Loucy (cell line): Measurements from ENCODE around the gene SLC33A1.

Experiments
- H2AFZ ChIP-seq: fragments of 200-600 bp; sonication (generic); 2 replicates; pipeline ENCODE4 v1.6.0; 2016; ENCODE audit warnings: antibody characterized with exemption, mild to moderate bottlenecking, low read length, moderate library complexity
- H3F3A ChIP-seq: fragments of 200-600 bp; 2 replicates; pipeline ENCODE4 v1.6.0; 2016; ENCODE audit warnings: antibody characterized with exemption, low read depth, mild to moderate bottlenecking
- H3K27me3 ChIP-seq: fragments of 200-600 bp; sonication (generic); 2 replicates; pipeline ENCODE4 v1.6.1; 2014; ENCODE audit warnings: low read length, mild to moderate bottlenecking; ENCODE audit not compliant: insufficient read depth, poor library complexity, severe bottlenecking
- H3K36me3 ChIP-seq: fragments of 200-600 bp; sonication (generic); 2 replicates; pipeline ENCODE4 v1.6.1; 2016; ENCODE audit warnings: low read length; ENCODE audit not compliant: insufficient read depth
- H3K4me1 ChIP-seq: fragments of 200-600 bp; sonication (generic); 2 replicates; pipeline ENCODE4 v1.5.1; 2014; ENCODE audit warnings: low read length, mild to moderate bottlenecking; ENCODE audit not compliant: insufficient read depth, poor library complexity, severe bottlenecking
- H3K4me2 ChIP-seq: fragments of 200-600 bp; sonication (generic); 2 replicates; pipeline ENCODE4 v1.6.0; 2014; ENCODE audit warnings: antibody characterized with exemption, low read length, low read depth, mild to moderate bottlenecking; ENCODE audit not compliant: poor library complexity, severe bottlenecking
- H3K4me3 ChIP-seq: fragments of 200-600 bp; sonication (generic); 2 replicates; pipeline ENCODE4 v1.5.1; 2014; ENCODE audit warnings: low read length, mild to moderate bottlenecking, mixed read lengths; ENCODE audit not compliant: poor library complexity, severe bottlenecking
- H3K79me2 ChIP-seq: fragments of 200-600 bp; sonication (generic); 2 replicates; pipeline ENCODE4 v1.6.1; 2014; ENCODE audit warnings: low read length; ENCODE audit not compliant: insufficient read depth
- H3K9ac ChIP-seq: fragments of 200-600 bp; sonication (generic); 2 replicates; pipeline ENCODE4 v1.6.0; 2014; ENCODE audit warnings: mild to moderate bottlenecking, low read depth, low read length, moderate library complexity; ENCODE audit not compliant: poor library complexity, severe bottlenecking
- H3K9me2 ChIP-seq: fragments of 200-600 bp; sonication (generic); replicated peaks from 2 replicates; pipeline ENCODE4 v1.6.1; 2016; ENCODE audit warnings: low read depth, low read length, mixed read lengths
- H3K9me3 ChIP-seq: fragments of 200-600 bp; sonication (generic); 2 replicates; pipeline ENCODE4 v1.6.1; 2014; ENCODE audit warnings: mild to moderate bottlenecking, antibody characterized with exemption, low read length, low read depth; ENCODE audit not compliant: insufficient read depth
- H4K20me1 ChIP-seq: fragments of 200-600 bp; sonication (generic); 2 replicates; pipeline ENCODE4 v1.6.0; 2014; ENCODE audit warnings: antibody characterized with exemption, low read length, mild to moderate bottlenecking; ENCODE audit not compliant: insufficient read depth, poor library complexity, severe bottlenecking
- CTCF ChIP-seq: fragments of 200-600 bp; sonication (generic); conservative IDR thresholded peaks from 2 replicates; pipeline ENCODE4 v1.5.1; 2014; ENCODE audit warnings: mild to moderate bottlenecking, antibody characterized with exemption, low read length
- EZH2phosphoT487 ChIP-seq: fragments of 200-600 bp; IDR thresholded peaks from 2 replicates; pipeline ENCODE4 v1.6.1; 2018; ENCODE audit warnings: antibody characterized with exemption, mild to moderate bottlenecking, moderate library complexity, borderline replicate concordance

SLC33A1 gene

GRCh38 chr3:155871746-155872158, 17.5 kb upstream of the SLC33A1 start:
- H3K36me3 ChIP-seq: no peaks in the 10 kb centered on the region
- peaks cover 44% of the 10 kb centered on the region for H3K4me1 ChIP-seq
- H3F3A ChIP-seq: no peaks in the 10 kb centered on the region
- no peaks in the 10 kb centered on the region for H3K9me2 ChIP-seq
- TF ChIP-seq CTCF: no peak
- H3K4me3 ChIP-seq: peak overlapping the region; percentile 94
- peaks cover 63% of the 10 kb centered on the region for H3K79me2 ChIP-seq
- H3K27me3 ChIP-seq: peaks cover 8% of the 10 kb centered on the region
- peak overlapping the region; percentile 88 for H3K4me2 ChIP-seq
- H3K9me3 ChIP-seq: no peaks in the 10 kb centered on the region
- H2AFZ ChIP-seq: peak overlapping the region; percentile 90; the same call in 1 of the 2 replicates
- peaks cover 60% of the 10 kb centered on the region for H4K20me1 ChIP-seq
- peak overlapping the region; percentile 99 for H3K9ac ChIP-seq

- Histone ChIP-seq H3K27me3 (peaks cover 8% of the 10 kb centered on the region), H4K20me1 (peaks cover 54% of the 10 kb centered on the region), H3K9ac (peak overlapping the region; percentile 99), H3K4me2 (peak overlapping the region; percentile 88), H3K4me1 (peaks cover 41% of the 10 kb centered on the region), H3K4me3 (peak overlapping the region; percentile 94), H3F3A (no peaks in the 10 kb centered on the region), H3K36me3 (no peaks in the 10 kb centered on the region), H3K9me2 (no peaks in the 10 kb centered on the region), H2AFZ (peak overlapping the region; percentile 90), H3K9me3 (no peaks in the 10 kb centered on the region), H3K79me2 (peaks cover 57% of the 10 kb centered on the region)
- no peak for TF ChIP-seq CTCF
- TF ChIP-seq EZH2phosphoT487: no peak
These were observed 16.9 kb upstream of the SLC33A1 start for GRCh38 chr3:155870945-155871745.

GRCh38 chr3:155870133-155870944, 16.1 kb upstream of the SLC33A1 start, which contains the start of gene GMPS:
Gene GMPS (plus strand): TSS chr3:155870650. CDS start chr3:155870871, 221 bp downstream.
- TF ChIP-seq CTCF: peak; percentile 13; the same call in 1 of the 2 replicates
- TF ChIP-seq EZH2phosphoT487: no peak
- peak within 1 kb of the TSS; percentile 95 for H3K4me2 ChIP-seq
- H3K27me3 ChIP-seq: peaks cover 8% of the 10 kb centered on the region
- peaks cover 33% of the 10 kb centered on the region for H3K4me1 ChIP-seq
- no peaks in the 10 kb centered on the region for H3K9me2 ChIP-seq
- no peaks in the 10 kb centered on the region for H3F3A ChIP-seq
- peaks cover 48% of the 10 kb centered on the region for H3K79me2 ChIP-seq
- no peaks in the 10 kb centered on the region for H3K36me3 ChIP-seq
- no peaks in the 10 kb centered on the region for H3K9me3 ChIP-seq
- H4K20me1 ChIP-seq: peaks cover 45% of the 10 kb centered on the region
- peak within 1 kb of the TSS; percentile 94 for H3K4me3 ChIP-seq
- peak within 1 kb of the TSS; percentile 95 for H2AFZ ChIP-seq
- peak within 1 kb of the TSS; percentile 99 for H3K9ac ChIP-seq
